Measurements from ENCODE around the gene SUCNR1.

SUCNR1 gene

DNA sequence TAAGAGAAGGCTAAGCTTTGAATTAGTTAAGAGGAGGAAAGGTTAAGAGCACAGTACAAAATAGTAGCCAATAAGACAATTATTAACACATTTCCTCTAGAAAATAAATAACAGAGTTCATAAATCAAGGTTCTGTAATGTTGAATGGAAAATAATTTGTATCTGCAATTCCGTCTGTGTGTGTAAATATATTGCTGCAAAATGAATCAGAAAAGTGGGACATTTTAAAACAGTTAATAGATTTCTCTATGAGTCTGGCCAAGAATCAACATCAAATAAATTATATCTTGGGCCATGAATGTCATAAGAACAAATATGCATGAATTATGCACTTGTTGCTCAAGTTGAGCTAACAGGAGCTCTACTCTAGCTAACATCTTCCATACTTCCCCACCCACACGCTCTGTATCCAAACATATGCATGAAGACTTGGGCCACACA is 14.2 kb upstream of the SUCNR1 start:
- TF ChIP-seq, protein P1, sequence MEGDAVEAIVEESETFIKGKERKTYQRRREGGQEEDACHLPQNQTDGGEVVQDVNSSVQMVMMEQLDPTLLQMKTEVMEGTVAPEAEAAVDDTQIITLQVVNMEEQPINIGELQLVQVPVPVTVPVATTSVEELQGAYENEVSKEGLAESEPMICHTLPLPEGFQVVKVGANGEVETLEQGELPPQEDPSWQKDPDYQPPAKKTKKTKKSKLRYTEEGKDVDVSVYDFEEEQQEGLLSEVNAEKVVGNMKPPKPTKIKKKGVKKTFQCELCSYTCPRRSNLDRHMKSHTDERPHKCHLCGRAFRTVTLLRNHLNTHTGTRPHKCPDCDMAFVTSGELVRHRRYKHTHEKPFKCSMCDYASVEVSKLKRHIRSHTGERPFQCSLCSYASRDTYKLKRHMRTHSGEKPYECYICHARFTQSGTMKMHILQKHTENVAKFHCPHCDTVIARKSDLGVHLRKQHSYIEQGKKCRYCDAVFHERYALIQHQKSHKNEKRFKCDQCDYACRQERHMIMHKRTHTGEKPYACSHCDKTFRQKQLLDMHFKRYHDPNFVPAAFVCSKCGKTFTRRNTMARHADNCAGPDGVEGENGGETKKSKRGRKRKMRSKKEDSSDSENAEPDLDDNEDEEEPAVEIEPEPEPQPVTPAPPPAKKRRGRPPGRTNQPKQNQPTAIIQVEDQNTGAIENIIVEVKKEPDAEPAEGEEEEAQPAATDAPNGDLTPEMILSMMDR (IDR thresholded peaks at IDR 0.05; ENCODE audit: low read depth, low read length, missing control alignments) = no peak
- no peak for DNase-seq (ENCODE audit: low read depth)
- H3K4me3 ChIP-seq (ENCODE audit: low read depth, low read length) = no peak overlapping the region

DNA sequence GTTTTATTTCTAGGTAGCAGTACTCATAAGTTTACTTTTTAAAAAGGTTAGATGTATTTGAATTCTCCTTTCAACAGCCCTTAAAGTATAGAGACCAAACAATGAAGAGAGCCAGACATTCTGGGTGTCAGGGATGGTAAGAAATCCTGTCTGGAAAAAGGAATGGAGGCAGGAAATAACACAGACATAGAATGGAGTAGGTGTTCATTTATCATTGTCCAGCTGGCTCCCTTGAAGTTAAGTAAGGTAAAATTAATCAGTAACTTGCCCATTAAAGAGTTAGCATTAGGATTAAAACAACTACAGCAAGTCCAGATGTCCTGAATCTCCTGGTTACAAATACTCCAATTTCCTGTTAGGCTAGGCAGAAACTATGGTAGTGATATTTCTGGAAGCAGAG is 13.5 kb upstream of the SUCNR1 start:
- DNase-seq (ENCODE audit: low read depth) = no peak
- TF ChIP-seq, protein P1 (IDR thresholded peaks at IDR 0.05; ENCODE audit: low read depth, low read length, missing control alignments) = no peak
- H3K4me3 ChIP-seq (ENCODE audit: low read depth, low read length) = no peak overlapping the region

DNA sequence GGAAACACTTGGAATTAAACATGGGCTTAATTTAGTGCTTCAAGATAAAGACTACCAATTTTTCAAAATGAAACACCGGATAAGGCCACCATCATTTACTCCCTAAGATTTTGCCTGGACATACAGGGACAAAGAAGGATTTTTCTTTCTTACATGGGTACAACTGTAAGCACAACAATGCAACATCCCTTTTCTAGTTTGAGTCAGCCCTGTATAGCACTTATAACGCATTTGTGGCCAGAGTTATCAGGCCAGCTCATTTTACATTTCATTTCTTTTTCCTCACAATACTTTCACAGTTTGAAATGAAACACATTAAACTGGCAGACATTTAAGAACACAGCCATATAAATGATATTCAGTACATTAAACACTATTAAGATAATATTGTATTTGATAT is 9.8 kb upstream of the SUCNR1 start:
- no peak overlapping the region for H3K4me3 ChIP-seq (ENCODE audit: low read depth, low read length)
- no peak for DNase-seq (ENCODE audit: low read depth)
- TF ChIP-seq, protein P1 (IDR thresholded peaks at IDR 0.05; ENCODE audit: low read depth, low read length, missing control alignments) = no peak

DNA sequence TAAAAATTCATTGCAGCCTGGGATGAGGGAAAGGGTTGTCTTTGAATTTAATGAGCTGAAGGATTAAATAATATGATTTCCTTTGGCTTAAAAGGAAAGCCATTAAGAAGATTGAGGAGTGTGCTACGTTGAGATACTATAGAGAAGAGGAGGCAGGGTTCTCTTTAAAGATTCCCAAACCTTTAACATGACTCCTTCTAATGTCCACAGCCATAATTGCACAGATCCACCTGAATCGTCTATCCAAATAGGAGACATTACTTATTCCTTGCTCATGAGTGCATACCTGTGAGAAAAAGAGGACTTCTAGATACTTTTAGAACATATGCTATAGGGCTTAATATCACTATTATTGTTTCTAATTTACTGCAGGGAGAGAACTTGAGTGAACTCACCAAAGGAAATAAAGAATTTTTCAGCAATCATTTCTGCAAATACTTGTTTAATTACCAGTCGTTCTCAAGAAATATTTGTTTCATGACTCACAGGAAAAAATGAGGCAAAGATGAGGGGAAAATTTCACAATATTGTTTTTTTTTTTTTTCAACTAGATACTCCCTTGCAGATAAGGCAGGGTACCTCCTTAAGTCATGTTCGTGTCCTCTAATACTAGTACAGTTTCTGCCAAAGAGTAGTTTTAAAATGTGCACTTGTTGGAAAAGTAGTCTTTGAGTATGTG is 8.9 kb upstream of the SUCNR1 start:
- DNase-seq (ENCODE audit: low read depth) = no peak
- H3K4me3 ChIP-seq (ENCODE audit: low read depth, low read length) = no peak overlapping the region
- TF ChIP-seq, protein P1 (IDR thresholded peaks at IDR 0.05; ENCODE audit: low read depth, low read length, missing control alignments) = no peak

DNA sequence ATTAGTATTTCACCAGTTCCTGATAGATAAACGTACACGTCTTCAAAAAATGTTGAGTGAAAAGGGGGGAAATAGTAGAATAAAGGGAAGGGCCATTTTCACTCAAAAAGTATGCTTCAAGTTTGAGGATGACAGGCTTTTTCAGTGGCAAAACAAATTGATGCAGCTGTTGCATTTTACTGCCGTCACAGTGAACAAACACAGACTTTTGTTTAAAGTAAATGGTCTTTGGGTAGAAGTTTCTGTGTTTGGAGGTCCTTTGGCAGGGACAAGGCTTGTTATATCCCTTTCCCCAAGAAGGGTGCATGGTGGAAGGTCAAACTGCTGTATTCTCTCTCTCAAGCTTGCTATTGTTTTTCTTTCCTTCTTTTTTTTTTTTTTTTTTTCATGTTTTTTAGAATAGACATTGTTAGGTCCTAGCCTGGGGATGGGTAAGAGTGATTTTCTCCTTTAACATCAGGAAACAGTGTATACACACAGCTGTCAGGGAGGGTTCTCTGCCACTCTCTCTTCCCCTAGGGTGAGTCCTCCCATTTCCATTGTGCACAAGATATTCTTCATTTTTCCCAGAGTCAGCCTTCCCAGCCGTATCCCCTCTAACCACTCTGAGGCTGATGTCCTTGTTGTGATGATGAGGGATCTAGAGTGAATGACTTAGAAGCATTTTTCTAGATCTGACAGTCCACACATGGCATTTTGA is 6.6 kb upstream of the SUCNR1 start:
- no peak for DNase-seq (ENCODE audit: low read depth)
- TF ChIP-seq, protein P1 (IDR thresholded peaks at IDR 0.05; ENCODE audit: low read depth, low read length, missing control alignments) = no peak
- no peak overlapping the region for H3K4me3 ChIP-seq (ENCODE audit: low read depth, low read length)

DNA sequence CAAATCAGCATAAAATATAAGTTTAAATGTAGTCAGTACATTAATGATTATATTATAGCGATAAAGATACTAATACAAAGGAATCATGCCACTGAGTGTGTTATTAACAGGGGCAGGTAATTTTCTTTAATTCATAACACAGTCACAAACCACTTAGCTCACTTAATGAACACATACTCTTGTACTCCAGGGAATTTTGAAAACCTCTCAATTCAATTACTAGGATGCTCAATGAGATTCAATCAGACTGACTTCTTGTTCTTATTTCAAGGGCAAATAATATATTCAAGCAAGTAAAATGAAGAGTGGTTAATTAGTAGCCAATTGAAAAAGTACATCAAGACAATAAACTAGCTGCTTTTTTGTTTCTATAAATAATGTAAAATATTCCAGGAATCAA is 5.8 kb upstream of the SUCNR1 start:
- TF ChIP-seq, protein P1 (IDR thresholded peaks at IDR 0.05; ENCODE audit: low read depth, low read length, missing control alignments) = no peak
- no peak overlapping the region for H3K4me3 ChIP-seq (ENCODE audit: low read depth, low read length)
- no peak for DNase-seq (ENCODE audit: low read depth)

Data from GM12864 (cell line).